Measurements from ENCODE around the gene ADGRA3. TPM values are rescaled to one million over a fixed set of nuclear protein-coding genes. Genes with fewer than 3 reads are reported as not detected.

ADGRA3 gene
- total RNA-seq, 1 donor from 2014 or later, result 21.4 TPM

DNA sequence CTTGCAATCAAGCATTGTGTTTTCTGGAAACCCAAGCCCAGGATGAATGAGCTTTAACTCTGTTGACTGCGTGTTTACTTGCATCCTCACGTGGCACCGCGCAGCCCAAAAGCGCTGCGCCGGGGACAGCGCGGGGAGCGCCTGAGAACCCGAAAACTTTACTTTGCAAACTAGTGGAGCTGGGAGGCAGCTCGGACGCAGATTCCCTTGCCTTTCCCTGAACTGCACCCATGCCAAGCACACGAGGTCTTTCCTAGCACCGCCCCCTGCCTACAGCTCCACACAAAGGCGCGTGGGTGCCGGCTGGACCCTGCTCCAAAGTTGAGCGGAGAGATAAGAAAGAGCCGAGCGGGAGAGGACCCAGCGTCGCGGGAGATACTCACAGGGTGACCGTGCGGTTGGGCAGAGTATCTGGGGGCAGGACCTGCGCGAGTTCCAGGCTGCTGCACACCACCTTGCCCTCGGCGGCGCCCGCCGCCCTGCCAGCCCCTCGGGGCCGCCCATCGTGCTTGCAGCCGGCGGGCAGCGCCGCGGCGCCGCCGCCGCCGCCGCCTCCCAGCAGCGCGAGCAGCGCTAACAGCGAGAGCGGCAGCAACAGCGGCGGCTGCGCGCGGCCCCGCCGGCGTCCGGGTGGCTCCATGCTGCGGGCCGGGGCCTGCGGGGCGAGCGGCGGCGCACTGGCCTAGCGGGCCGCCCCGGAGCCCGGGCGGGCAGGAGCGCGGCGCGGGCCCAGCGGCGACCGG, 550 bp downstream of the ADGRA3 start:
- intact Hi-C loops (cut with DNase I), result no loop called here
- peak; percentile 77 for DNase-seq (ENCODE audit: low spot score)

DNA sequence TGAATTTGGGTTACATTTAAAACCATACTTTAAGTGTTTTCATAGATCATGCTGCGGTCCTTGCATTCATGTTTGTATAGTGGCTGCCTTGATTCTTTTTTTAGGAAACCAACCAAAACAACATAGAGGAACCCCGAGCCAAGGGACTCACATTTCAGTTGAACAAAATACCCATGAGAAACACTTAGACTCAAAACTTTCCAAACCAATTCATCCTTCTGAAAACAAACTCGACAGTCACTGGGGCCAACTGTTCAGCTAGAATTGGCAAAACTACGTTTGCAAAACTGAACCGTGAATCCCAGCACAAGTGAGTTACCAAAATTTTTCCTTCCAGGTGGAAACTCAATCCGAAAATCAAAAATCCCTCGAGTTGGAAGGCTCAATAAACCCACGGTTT, 1.4 kb downstream of the ADGRA3 start:
- ATAC-seq, result no peak
- intact Hi-C loops (cut with DNase I), result no loop called here
- no peak for DNase-seq (ENCODE audit: low spot score)

More for the DNA sequence above, 550 bp downstream of the ADGRA3 start:
- peak; percentile 87 for ATAC-seq

DNA sequence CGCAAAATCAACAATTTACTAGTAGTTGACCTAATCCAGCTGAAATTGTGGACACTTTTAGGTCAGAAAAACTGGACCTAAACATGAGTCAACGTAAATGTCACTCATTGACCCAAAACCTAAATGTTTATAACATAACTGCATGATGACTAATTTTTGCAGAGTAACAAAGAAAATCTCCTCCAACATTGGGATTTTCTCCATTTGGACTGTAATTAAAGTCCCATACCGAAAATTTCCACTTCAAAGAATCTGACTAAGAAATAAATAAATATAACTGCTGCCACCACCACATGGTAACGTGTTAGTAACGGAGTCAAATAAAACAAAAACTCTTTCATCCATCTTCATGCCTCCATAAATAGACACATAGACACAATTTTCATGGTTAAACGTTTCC, 1.9 kb downstream of the ADGRA3 start:
- intact Hi-C loops (cut with DNase I), result no loop called here
- DNase-seq (ENCODE audit: low spot score) (no peak), ATAC-seq (no peak)

DNA sequence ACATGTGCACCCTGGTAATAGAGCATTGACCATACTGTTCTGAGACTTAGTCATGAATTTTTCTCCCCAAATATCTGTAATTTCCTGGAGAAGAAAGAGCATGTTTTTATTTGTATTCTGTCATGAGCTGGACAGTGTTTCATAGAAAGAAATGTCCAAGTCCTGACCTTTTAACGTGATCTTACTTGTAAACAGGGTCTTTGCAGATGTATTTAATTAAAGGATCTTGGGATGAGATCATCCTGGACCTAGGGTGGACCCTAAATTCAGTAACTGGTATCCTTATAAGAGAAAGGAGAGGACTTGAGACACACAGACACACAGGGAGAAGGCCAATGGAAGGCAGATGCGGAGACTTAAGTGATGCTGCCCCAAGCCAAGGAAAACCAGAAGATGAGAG, 3.6 kb downstream of the ADGRA3 start:
- ATAC-seq, result no peak
- intact Hi-C loops (cut with DNase I), result no loop called here
- DNase-seq (ENCODE audit: low spot score), result no peak

DNA sequence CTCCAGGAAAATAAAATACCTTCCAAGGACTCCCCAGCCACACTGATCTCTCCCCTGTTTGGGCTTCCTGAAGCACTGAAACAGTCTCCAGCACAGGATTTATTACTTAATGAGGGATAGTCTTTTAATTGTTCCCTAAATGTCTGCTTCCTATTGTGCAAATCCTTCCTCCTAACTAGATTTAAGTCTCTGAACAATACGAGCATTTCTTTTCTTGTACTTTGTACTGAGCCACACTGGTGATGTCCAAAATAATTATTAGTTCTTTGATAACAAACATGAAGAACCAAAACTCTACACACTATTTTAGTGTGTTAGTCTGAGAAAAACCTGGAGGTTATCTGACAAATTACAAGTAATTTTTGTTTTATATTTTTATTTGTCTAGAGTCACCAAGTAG, 5.1 kb downstream of the ADGRA3 start:
- no peak for ATAC-seq
- intact Hi-C loops (cut with DNase I), result no loop called here
- no peak for DNase-seq (ENCODE audit: low spot score)

DNA sequence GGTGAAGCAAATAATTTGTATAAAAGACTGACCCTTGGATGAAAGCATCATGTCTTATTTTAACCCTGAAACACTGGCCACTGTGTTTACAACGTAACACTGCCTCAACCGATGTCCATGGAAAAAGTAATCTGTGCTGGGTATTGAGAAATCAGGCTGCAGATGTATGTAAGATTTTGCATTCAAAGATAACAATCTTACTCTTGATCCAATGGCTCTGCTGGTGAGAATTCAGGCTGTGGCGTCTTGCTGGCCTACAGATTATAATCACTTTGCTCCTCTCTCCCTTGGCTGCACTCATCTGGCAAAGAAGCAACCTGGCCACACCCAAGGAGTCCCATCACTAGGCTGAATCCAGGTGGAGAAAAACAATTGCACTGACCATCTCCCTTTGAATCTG, 7.5 kb downstream of the ADGRA3 start:
- DNase-seq (ENCODE audit: low spot score), result no peak
- ATAC-seq, result no peak
- intact Hi-C loops (cut with DNase I), result no loop called here

DNA sequence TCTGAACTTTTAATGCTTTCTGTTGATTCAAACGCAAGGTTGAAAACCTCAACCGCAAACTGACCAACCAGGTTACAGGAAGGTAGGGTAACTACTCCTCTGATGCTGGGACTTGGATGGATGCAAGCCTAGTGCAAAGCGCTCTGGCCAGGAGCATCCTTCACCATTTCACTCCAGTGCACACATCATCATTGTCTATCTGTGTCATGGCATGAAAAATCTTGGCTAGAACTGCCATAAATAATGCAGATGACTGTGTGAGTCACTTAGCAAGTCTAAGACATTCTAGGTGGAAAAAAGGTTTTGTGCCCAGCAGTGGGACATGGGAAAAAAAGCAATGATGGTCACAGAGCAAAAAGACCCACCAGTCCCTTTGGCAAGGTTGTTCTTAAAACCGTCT, 10.9 kb downstream of the ADGRA3 start:
- intact Hi-C loops (cut with DNase I), result no loop called here
- ATAC-seq (no peak), DNase-seq (ENCODE audit: low spot score) (no peak)

DNA sequence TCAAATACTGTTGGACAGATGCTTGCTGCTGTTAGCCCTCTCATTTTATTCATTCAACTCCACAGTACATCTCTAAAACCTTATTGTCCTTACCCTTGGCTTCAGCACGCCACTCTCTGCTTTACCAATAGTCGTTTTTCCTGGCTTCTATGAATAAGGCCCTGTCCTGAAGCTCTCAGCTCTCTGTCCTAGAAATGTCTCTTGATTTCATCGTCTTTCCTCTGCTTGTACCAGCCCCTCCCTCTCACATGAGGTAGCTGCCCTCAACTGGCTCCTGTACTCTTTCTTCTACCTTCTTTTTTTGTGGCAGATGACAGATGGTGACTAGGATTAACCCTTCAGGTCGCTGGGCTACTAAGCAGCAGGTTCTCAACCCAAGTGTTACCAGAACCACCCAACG, 11.4 kb downstream of the ADGRA3 start:
- DNase-seq (ENCODE audit: low spot score), result no peak
- intact Hi-C loops (cut with DNase I), result no loop called here
- ATAC-seq, result no peak

DNA sequence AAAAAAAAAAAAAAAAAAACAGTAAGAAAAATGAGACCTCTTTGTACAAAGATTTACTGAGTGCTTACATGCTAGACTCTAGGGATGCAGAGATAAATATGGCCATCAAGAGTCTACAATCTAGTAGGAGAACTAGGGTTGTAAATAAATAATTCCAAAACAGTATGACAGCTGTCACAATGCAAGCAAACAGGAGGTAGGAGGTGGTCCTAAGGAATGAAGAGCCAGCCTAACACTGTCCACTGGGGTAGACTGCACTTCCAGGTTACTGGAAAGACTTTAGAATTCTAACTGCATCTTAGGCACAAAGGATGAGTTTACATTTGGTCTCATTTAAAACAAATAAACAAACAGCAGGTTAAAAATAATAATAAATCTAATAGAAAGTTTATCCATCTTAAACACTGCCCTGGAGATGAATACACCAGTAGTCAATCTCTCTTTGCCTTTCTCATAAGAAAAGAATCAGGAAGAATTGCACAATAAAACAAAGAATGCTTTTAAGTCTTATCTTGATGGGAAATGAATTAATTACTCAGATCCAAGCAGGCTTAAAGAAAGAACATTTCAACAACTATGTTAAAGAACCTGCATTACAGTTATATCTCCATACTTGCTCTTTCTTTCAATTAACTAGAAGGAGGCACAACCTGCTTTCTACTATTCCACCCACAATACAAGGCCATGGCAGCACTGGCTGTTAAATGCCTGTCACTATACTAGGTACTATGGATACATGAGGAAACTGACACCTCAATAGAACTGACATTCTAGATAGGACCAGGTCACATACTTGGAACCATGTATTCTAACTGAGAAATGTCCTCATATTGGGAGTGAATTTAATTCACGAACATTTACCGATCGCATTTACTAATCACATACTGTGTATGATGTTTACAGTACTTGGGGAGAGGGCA, 12.7 kb downstream of the ADGRA3 start:
- no peak for DNase-seq (ENCODE audit: low spot score)
- intact Hi-C loops (cut with DNase I), result no loop called here
- no peak for ATAC-seq

DNA sequence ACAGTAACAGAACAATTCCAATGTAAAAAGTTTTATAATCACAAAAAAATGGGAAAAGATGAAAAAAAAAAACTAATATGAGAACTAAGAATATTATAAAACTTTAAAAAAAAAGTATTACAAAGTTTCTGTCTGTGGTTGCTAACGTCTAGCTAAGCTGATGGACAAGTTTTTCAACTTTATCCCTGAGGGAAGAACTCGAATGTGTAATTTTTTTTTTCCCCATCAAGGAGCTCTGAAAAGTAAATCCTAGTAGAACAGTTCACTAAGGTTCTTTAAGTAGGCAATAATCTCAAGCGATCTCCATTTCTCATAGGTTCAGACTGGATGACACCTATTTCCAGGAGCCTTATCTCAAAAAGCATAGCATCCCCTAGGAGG, 14.2 kb downstream of the ADGRA3 start:
- DNase-seq (ENCODE audit: low spot score), result no peak
- ATAC-seq, result no peak
- intact Hi-C loops (cut with DNase I), result no loop called here

DNA sequence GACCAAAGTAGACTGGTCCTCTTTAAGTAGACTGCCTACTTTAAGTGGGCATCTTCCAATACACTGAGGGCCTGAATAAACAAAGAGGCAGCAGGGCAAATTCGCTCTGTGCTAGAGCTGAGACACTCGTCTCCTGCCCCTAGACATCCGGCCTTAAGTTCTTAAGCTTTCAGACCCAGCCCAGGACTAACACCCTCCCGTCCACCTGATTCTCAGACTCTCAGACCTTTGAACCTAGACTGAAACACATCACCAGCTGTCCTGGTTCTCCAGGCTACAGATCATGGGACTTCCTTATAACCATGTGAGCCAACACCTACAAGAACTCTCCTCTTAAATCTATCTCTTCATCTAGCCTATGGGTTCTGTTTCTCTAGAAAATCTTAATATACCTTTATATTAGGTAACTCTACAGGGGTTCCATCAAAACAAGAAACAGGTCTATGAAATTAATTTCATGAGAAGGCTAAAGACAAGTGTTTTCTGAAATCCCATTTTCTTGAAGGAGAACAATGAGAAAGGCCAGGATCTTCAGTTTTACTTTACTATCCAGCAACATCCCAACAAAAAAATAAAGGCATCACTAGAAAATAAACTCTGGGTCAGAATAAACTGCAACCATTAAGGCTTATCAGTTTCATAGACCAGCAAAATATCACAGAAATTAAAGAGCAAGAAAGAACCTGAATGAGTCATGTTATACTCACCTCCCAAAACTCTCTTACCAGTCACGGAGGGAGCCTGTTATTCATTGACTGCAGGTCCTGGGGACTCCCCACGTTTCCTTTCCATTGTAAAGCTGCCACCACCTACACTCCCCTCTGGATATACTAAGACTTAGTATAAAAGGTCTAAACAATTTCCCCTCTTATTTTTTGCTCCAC, 14.8 kb downstream of the ADGRA3 start:
- no peak for ATAC-seq
- intact Hi-C loops (cut with DNase I), result no loop called here
- DNase-seq (ENCODE audit: low spot score), result no peak

DNA sequence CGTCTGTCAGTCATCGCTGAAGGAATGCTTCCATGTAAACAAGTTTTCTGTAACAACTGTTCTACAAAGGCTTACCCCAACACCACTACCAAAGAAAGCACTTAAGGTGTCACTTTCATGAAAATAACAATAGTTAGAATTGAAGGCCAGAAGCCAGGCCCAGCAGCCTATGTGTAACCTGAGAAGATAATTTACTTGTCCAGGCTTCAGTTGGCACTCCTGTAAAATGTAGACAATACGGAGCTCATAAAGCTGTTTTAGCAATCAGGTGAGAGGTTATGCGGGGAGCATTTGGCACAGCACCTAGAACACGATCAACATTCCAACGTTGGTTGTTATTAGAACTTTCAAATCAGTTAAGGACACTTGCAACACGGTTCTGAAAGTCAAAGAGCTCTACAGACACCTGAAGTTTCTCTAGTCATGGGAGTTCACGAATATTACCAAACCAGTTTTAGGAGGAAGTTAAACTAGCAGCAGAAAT, 15.7 kb downstream of the ADGRA3 start:
- DNase-seq (ENCODE audit: low spot score) (no peak), ATAC-seq (no peak)
- intact Hi-C loops (cut with DNase I), result no loop called here

DNA sequence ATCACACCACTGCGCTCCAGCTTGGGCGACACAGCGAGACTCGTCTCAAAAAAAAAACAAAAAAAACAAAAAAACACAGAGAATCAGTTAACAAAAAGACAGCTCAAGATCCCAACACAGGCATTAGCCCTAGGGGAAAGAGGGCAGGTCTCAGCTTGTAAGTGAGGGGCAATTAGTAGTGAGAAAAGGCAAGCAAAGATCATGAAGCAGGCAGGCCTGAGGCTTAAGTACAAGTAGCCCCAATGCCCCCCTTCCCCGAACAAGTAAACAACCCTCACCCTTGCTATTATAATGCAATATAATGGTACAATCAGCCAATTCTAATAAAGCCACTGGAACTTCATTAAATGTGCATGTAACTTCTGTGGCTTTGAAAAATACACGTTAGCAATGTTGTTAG, 17.0 kb downstream of the ADGRA3 start:
- DNase-seq (ENCODE audit: low spot score) (no peak), ATAC-seq (no peak)
- intact Hi-C loops (cut with DNase I), result no loop called here

DNA sequence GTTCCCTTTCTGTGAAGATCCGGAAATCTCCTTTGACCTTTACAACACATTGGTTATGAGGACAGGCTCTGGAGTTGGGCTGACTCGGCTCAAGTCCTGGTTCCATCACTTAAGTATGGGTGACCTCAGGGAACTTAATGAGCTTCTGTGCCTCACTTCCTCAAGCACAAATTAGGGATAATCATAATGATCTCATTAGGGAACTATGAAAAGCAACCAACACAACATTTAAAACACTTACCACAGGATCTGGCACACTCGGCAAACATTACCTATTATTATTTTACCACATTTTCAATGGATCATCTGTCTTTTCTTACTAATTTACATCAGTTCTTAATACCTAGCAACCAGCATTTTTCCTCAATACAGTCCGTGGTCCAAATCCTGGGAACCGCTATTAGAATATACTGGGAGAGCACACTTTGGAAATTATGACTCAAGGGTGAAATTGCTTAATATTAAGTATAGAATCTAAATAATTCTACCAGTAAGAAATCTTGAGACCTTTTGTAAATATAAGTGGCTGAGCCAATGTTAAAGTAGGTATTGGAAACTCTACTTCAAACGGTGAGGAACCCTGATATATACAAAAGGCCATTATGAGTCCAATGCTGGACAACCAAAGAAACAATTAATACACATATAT, 19.6 kb downstream of the ADGRA3 start:
- no peak for DNase-seq (ENCODE audit: low spot score)
- intact Hi-C loops (cut with DNase I), result no loop called here
- no peak for ATAC-seq

DNA sequence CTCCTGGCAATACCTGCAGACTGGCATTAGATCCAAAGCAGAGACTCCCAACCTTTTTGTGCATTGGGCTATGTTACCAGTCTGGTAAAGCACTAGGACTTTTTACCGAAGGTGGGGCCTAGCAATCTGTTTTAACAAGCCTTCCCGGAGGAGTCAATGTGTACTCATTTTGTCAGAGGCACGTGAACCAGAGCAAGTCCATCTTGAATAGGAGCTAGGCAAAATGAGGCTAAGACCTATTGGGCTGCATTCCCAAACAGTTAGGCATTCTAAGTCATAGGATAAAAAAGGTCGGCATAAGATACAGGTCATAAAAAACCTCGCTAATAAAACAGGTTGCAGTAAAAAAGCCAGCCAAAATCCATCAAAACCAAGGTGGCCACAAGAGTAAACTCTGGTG, 22.3 kb downstream of the ADGRA3 start:
- no peak for DNase-seq (ENCODE audit: low spot score)
- intact Hi-C loops (cut with DNase I), result no loop called here
- ATAC-seq, result no peak

DNA sequence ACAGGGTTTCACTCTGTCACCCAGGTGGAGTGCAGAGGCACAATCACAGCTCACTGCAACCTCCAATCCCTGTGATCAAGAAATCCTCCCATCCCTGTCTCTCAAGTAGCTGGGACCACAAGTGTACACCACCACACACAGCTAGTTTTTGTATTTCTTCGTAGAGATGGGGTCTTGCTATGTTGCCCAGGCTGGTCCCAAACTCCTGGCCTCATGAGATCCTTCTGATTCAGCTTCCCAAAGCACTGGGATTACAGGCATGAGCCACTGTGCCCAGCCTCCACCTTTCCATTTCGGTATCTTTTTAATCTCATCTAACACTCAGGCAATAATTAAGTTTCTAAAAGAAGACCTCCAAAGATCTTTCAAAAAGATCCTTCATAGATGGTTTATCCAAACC, 22.9 kb downstream of the ADGRA3 start:
- intact Hi-C loops (cut with DNase I), result no loop called here
- no peak for ATAC-seq
- no peak for DNase-seq (ENCODE audit: low spot score)

DNA sequence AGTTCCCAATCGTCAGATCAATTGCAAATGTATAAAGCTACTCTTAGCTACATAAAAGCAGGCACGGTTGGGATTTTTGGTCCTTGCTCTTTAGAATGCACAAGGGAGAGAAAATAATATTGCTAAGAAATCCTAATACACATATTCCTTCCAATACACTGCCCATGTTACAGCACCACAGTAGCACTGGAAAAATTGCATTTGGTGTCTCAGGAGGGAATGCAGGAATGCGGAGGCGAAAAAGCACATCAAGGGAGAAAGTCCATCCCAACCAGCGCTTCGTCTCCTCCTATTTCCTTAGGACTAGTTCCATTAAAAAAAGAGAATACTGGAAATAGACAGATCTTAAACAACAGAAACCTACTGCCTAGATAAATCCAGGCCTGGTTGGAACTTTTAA, 23.9 kb downstream of the ADGRA3 start:
- ATAC-seq (no peak), DNase-seq (ENCODE audit: low spot score) (no peak)
- intact Hi-C loops (cut with DNase I), result no loop called here

DNA sequence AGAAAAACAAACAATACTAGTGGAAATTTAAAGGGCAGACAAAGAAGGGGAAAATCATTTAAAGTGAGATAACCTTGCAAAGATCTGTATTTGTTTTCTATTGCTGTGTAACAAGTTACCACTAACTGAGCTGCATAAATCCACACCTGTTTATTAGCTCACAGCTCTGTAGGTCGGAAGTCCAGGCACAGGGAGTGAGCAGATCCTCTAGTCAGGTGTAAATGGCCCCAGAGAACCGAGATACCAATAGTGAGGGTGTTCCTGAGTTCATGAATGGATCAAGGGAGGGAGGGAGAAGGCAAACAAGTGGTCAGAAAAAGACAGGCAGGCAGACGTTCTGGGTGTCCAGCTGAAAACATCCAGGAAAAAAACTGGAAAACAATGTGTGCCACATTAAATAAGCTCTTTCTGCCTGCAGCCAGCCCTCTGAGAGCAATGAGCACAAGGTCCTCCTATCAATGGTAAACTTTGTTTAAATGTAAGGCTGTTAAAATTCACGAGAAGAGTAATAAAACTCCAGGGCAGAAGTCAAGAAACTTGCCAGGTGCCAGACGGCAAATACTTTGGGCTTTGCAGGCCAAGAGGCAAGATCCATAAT, 25.0 kb downstream of the ADGRA3 start:
- intact Hi-C loops (cut with DNase I), result no loop called here
- DNase-seq (ENCODE audit: low spot score), result no peak

DNA sequence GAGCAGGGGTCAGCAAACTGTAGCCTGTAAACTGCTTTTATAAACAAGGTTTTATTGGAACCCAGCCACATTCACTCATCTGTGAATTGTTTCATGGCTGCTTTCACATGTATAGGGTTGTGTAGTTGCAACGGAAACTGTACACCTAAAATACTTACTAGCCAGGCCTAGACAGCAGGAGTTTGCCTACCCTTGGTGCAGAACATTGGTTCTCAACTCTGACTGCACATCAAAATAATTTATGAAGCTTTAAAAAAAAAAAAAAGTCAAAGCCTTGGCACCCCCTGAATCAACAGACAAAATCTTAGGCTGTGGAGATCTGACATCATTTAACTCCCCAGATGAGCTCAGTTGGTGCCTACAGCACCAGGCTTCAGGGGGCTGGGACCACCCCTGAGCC, 27.8 kb downstream of the ADGRA3 start:
- DNase-seq (ENCODE audit: low spot score) (no peak), ATAC-seq (no peak)
- intact Hi-C loops (cut with DNase I), result no loop called here

More for the DNA sequence above, 25.0 kb downstream of the ADGRA3 start:
- no peak for ATAC-seq
